GM19463 (cell line): ENCODE data around the gene MYO1D.

ENCODE experiments used
- ATAC-seq: cut with Tn5 transposase; IDR thresholded peaks from one replicate; pipeline ENCODE4 v1.9.1; 2021; ENCODE audit warnings: mild to moderate bottlenecking, moderate library complexity; ENCODE audit not compliant: unreplicated experiment

The MYO1D gene

GRCh38 chr17:32636598-32637218 lies 240.2 kb downstream of the MYO1D start:
- ATAC-seq: no peak

DNA sequence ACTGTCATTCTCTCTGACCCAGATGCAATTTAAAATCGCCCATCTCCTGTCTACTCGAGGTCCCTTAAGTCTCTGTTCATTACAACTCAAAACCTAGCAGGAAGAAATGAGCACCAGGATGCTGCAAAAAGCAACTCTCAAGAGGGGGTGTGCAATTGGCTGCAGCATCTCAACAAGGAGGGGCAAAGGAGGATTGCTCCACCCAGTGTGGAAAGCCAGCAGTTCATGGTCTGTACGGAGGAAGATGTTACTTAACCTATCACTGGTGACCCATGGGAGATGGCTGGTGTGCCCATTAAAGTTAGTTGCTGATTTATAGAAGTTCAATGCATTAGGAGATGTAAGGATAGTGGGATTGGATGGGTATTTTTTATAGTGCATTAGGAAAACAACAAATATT lies 242.8 kb downstream of the MYO1D start:
- ATAC-seq: no peak

DNA sequence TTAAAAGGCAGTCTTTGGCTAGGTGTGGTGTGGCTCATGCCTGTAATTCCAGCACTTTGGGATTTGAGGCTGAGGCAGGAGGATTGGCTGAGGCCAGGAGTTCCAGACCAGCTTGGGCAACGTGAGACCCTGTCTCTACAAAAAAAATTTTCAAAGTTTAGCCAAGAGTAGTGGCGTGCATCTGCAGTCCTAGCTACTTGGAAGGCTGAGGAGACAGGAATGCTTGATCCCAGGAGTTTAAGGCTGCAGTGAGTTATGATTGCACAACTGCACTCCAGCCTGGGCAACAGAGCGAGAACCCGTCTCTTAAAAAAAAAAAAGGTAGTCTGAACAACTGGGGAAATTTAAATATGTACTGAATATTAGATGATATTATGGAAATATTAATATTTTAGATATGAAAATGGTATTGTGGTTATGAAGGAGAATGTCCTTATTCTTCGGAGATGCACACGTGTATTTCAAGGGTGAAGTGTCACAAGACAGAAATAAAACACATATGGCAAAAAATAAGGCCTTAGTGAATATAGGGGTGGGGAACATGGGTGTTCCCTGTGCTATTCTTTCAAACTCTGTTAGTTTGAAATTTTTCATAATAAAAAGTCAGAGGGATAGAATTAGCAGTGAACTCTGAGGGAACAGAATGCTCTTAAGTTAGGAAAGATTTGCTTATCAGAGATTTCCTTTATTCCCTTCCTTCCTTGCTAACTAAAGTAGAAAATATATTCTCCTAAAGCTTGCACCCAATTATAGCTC lies 245.4 kb downstream of the MYO1D start:
- ATAC-seq: no peak

GRCh38 chr17:32629563-32630190 lies 247.2 kb downstream of the MYO1D start:
- no peak for ATAC-seq

GRCh38 chr17:32628271-32629044 lies 248.5 kb downstream of the MYO1D start:
- ATAC-seq: no peak

- ATAC-seq: no peak
These were observed 249.5 kb downstream of the MYO1D start for GRCh38 chr17:32627239-32627996.

- ATAC-seq: no peak
These were observed 250.5 kb downstream of the MYO1D start for GRCh38 chr17:32626379-32626791.

DNA sequence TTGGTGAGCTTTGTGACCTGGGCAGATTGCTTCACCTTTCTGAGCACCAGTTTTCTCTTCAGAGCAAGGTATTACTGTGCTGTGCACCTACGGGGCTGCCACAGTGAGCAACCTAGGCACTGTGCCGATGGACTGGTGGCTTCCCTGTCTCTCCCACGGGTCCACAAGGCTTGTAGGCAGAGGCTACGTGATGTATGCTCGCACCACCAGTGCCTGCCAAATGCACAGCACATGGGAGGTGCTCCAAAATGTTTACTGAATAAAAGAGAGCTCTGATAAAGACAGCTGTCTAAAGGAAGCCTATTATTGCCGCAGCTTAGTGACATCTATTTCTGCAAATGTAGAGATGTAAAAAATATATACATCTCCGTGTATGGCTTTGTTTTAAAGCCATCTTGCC lies 251.0 kb downstream of the MYO1D start:
- ATAC-seq: no peak

GRCh38 chr17:32623196-32623595 lies 253.7 kb downstream of the MYO1D start:
- no peak for ATAC-seq

GRCh38 chr17:32622540-32622939 lies 254.4 kb downstream of the MYO1D start:
- ATAC-seq: no peak

GRCh38 chr17:32621612-32622312 lies 255.2 kb downstream of the MYO1D start:
- ATAC-seq: no peak

- ATAC-seq: no peak
These were observed 261.6 kb downstream of the MYO1D start for GRCh38 chr17:32615326-32615725.

GRCh38 chr17:32610943-32611342 lies 266.0 kb downstream of the MYO1D start:
- no peak for ATAC-seq

DNA sequence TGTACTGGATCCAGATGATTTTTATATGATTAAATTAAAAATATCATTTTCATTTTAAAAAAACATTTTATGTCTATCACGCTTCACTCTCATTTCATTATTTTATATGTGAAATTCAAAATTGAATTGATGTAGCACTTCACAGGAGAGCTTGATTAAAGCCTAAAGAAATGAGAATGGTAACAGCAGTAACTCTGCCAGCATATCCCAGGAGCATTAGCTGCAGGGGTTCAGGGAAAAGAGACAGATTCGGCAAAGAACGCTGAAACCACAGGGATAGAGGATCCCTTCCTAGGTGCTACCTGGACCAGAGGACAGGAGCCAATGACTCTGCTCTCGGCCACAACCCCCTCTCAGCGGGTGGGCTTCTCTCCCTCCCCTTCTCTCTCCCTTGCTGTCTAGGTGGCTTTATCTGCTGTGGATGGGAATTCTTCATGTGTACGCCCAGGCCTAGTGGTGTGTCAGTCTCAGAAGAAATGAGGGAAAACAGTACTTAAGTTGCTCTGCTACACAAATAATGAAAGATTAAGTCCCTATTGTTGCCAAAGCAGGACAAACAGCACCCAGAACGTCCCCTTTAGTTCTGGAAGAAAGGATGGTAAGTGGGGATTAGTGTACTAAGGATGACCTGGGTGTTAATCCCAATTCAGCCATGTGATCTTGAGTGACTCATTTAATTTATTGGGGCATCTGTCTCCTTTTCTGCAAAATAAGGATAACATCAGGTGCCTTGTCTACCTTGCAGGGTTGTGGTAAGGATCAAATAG lies 266.9 kb downstream of the MYO1D start:
- no peak for ATAC-seq

GRCh38 chr17:32609085-32609484 lies 267.8 kb downstream of the MYO1D start:
- ATAC-seq: peak; percentile 48

DNA sequence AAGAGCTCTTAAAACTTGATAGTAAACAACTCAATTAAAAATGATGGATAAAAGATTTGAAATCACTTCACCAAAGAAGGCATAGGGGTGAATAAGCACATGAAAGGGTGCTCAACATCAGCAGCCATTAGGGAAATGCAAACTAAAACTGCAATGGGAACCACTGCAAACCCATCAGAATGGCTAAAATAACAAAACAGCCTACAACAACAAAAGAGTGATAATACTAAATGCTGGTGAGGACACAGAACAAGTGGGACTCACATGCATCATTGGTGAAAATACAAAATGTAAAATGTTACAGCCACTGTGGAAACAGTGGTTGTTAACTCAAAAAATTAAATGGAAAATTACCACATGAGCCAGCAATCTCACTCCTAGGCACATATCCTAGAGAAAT lies 268.7 kb downstream of the MYO1D start:
- ATAC-seq: no peak

GRCh38 chr17:32604966-32605365 lies 272.0 kb downstream of the MYO1D start:
- ATAC-seq: no peak

DNA sequence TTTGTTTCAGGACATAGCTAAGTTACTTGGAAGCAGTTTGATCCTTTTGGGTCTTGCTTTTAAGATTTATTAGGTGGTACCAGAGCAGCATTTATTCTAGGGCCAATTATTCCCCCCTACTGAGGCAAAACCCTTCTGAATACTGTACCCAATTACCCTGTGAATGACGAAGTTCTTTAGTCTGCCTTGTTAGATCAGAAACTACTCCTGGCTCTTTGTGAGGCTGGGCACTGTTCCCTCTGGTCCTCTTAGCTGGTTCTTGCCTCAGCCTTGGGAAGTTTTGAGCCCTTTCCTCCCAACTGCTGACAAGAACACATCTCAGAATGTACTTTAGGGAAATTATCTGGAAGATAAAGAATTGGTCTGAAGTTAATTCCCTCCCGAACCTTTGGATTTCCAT lies 274.5 kb downstream of the MYO1D start:
- ATAC-seq: no peak

GRCh38 chr17:32601866-32602265 lies 275.1 kb downstream of the MYO1D start:
- ATAC-seq: no peak
